Body of pancreas (tissue), 4 donors: ENCODE data around the gene CASP8. TPM values are rescaled to one million over a fixed set of nuclear protein-coding genes. Genes with fewer than 3 reads are reported as not detected.
"Not testable (repeated sequence)": the region's sequence is repeated elsewhere in the genome, so short reads cannot be mapped to it uniquely, and the experiment has no call there.

Source experiments
- ATAC-seq: fragments of 150-250 bp; one replicate; pipeline ENCODE4 v1.9.1; 2016
- DNase-seq, 4 donors: peaks; one replicate each; pipeline ENCODE4 v3.0.0-alpha.2; 2019
- H3K27ac ChIP-seq, 4 donors: fragments of 200-600 bp; sonication (generic); 1 replicate in 3 of 4; 2 replicates in 1 of 4; pipeline versions ENCODE4 v1.5.1 to v1.6.1; 2016 to 2019; ENCODE audit warnings: mild to moderate bottlenecking in 1 of 4, mixed read lengths in 1 of 4, moderate library complexity in 1 of 4
- H3K27me3 ChIP-seq, 2 donors: fragments of 200-600 bp; sonication (generic); one replicate each; pipeline ENCODE4 v1.6.0; 2016; ENCODE audit warnings: mild to moderate bottlenecking in 1 of 2
- H3K36me3 ChIP-seq, 2 donors: fragments of 200-600 bp; sonication (generic); replicated peaks in 1 of 2; 2 replicates each; pipeline ENCODE4 v1.5.1; 2016; ENCODE audit warnings: low read depth in 2 of 2; ENCODE audit not compliant: insufficient read depth in 1 of 2
- H3K4me1 ChIP-seq: fragments of 200-600 bp; sonication (generic); one replicate; pipeline ENCODE4 v1.6.0; 2016
- H3K4me3 ChIP-seq, 2 donors: fragments of 200-600 bp; sonication (generic); 1 replicate in 1 of 2; 2 replicates in 1 of 2; pipeline ENCODE4 v1.5.1; 2016 to 2019
- H3K9me3 ChIP-seq, 3 donors: fragments of 200-600 bp; sonication (generic); 1 replicate in 2 of 3; 2 replicates in 1 of 3; pipeline ENCODE4 v1.5.1; 2016
- POLR2A ChIP-seq, 3 donors: fragments of 450-650 bp; IDR thresholded peaks; one replicate each; pipeline ENCODE4 v1.6.1; 2016; ENCODE audit warnings: antibody characterized with exemption in 3 of 3, mild to moderate bottlenecking in 2 of 3
- WGBS, 2 donors: methylation state at CpG; one replicate each; pipeline ENCODE4 v1.1.5; 2017; 5-methylcytosine and 5-hydroxymethylcytosine counted together
- intact Hi-C: fragments of 100-400 bp; cut with DNase I; formaldehyde crosslinking; loops from one replicate; pipeline ENCODE4 v1.15.1; 2023
- total RNA-seq, 2 donors: library from RNA; depleted of rRNA; stranded (reverse); fragments of >200 nt; gene quantifications; one replicate each; pipeline ENCODE4 v1.1.0, GENCODE V29; 2016
- TF ChIP-seq, protein P1 (sequence below), 7 experiments: fragments of 450-650 bp in 4 of 7; fragments of 200-600 bp in 3 of 7; sonication (generic) in 3 of 7; IDR thresholded peaks; one replicate each; pipeline ENCODE4 v1.5.1; 2016 to 2019; ENCODE audit warnings: antibody characterized with exemption in 7 of 7

Gene CASP8
- total RNA-seq, 2 donors from 2014 or later: 13.2 to 161 TPM

DNA sequence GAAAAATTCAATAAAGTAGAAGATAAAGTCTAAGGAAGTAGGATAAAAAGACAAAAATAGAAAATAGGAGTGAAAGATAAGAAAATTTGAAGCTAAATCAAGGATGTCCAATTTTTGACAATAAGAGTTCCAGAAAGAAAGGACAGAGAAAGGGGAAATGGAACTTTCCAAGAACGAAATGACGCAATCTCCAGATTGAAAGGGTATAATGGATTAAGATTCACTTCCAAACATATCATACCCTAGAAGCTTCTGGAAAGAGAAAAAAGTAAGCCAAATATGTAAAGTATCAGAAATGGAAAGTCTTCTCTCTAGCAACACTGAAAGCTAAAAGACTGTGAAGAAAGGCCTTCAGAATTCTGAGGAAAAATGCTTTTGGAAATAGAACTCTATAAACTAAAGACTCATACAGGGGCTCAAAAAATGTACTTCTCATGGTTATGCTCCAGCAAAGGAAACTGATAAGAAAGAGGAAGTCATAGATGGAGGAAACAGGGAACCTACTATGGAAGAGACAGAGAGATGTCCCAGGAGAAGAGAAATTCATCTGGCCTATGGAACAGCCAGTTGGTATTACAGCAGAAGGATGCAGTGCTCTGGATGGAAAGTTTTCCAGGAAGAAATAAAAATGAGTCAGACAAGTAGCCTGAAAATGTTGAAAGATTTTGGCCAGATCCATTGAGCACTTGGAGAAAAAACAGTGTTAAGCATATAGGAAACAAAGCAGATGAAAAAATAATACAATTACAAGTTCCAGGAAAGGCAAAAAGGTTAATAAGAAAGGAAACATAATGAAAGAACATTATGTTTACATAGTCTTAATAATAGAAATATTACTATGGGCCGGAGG is 20.1 kb downstream of the CASP8 start:
- H3K27me3 ChIP-seq: no peaks in the 10 kb centered on the region
- intact Hi-C loops: no loop called here
- peaks cover 0 to 7% of the 10 kb centered on the region in 2 donors for H3K36me3 ChIP-seq
- no peak overlapping the region for H3K4me3 ChIP-seq
- 91 to 96% methylated on average over 3 of the region's 3 CpGs for WGBS, 2 donors
- no peaks in the 10 kb centered on the region for H3K4me1 ChIP-seq
- H3K27ac ChIP-seq: no peak overlapping the region
- no peak for TF ChIP-seq POLR2A (IDR thresholded peaks at IDR 0.05)
- TF ChIP-seq, protein P1, sequence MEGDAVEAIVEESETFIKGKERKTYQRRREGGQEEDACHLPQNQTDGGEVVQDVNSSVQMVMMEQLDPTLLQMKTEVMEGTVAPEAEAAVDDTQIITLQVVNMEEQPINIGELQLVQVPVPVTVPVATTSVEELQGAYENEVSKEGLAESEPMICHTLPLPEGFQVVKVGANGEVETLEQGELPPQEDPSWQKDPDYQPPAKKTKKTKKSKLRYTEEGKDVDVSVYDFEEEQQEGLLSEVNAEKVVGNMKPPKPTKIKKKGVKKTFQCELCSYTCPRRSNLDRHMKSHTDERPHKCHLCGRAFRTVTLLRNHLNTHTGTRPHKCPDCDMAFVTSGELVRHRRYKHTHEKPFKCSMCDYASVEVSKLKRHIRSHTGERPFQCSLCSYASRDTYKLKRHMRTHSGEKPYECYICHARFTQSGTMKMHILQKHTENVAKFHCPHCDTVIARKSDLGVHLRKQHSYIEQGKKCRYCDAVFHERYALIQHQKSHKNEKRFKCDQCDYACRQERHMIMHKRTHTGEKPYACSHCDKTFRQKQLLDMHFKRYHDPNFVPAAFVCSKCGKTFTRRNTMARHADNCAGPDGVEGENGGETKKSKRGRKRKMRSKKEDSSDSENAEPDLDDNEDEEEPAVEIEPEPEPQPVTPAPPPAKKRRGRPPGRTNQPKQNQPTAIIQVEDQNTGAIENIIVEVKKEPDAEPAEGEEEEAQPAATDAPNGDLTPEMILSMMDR (IDR thresholded peaks at IDR 0.05): no peak
- H3K9me3 ChIP-seq: no peaks in the 10 kb centered on the region
- ATAC-seq (no peak), DNase-seq (no peak)

DNA sequence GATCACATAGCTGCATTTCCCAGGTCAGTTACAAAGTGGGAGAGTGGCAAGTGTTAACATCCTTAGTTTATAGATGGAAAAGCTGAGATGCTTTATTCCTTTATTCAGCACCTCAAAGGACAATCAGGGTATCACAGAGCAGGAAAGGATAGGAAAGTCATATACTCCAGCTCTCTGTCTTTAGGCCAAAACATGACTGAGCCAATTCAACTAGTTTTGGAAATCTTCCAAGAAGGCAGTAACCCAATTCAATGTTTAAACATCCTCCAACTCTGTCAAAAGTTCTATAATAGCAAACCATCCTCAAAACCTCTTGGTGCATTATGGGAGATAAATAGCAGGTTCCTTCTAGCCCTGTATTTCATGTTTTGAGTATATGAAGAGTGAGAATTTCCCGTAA is 25.2 kb downstream of the CASP8 start:
- H3K4me3 ChIP-seq: no peak overlapping the region
- H3K4me1 ChIP-seq: no peaks in the 10 kb centered on the region
- ATAC-seq (no peak), DNase-seq (no peak)
- no peak overlapping the region for H3K27ac ChIP-seq
- TF ChIP-seq POLR2A (IDR thresholded peaks at IDR 0.05): no peak
- TF ChIP-seq, protein P1 (IDR thresholded peaks at IDR 0.05): no peak
- no peaks in the 10 kb centered on the region for H3K9me3 ChIP-seq
- intact Hi-C loops: no loop called here
- peaks cover 5 to 7% of the 10 kb centered on the region in 2 donors for H3K36me3 ChIP-seq
- 94 to 100% methylated on average over 1 of the region's 1 CpG for WGBS, 2 donors
- H3K27me3 ChIP-seq: no peaks in the 10 kb centered on the region

DNA sequence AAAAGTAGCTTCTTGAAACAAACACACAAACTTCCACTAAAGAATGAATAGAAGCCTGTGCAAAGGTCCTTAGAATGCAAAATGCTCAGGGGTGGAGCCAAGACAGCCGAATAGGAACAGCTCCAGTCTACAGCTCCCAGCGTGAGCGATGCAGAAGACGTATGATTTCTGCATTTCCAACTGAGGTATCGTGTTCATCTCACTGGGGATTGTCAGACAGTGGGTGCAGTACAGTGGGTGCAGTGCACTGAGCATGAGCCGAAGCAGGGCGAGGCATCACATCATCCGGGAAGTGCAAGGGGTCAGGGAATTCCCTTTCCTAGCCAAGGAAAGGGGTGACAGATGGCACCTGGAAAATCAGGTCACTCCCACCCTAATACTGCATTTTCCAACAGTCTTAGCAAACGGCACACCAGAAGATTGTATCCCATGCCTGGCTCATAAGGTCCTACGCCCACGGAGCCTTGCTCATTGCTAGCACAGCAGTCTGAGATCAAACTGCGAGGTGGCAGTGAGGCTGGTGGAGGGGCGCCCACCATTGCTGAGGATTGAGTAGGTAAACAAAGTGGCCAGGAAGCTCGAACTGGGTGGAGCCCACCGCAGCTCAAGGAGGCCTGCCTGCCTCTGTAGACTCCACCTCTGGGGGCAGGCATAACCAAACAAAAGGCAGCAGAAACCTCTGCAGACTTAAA is 30.3 kb downstream of the CASP8 start:
- H3K4me1 ChIP-seq, H3K27me3 ChIP-seq, H3K27ac ChIP-seq, H3K4me3 ChIP-seq, H3K9me3 ChIP-seq, intact Hi-C loops, DNase-seq, H3K36me3 ChIP-seq, ATAC-seq: not testable (repeated sequence)
- WGBS, 2 donors: 84 to 94% methylated on average over 11 to 15 of the region's 15 CpGs

DNA sequence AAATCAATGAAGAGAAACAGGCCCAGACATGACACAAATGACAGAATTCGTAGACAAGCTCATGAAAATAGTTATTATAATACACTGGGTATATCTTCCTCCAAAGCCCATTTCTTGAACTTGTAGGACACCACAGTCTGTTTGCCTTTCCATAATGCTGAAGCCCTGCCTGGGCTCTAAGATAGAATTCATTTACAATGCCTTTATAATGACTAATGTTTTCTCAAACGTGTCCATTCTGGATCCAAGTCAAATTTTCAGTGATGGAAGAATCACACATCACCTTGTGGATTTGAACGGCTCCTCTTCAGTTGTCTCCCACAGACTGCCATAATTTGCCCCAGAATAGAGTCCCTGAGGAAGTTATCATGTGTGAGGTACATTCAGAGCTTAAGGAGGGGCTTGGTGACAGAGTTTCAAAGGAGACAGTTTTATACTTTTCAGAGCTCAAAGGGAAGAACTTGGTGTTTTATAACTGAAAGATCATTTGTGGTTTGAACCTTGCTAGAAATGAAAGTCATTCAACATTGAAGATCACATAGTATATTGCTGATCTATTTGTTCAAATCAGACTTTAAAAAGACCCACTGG is 38.2 kb downstream of the CASP8 start:
- Histone ChIP-seq H3K27ac (no peak overlapping the region), H3K36me3 (no peaks in the 10 kb centered on the region), H3K4me3 (no peak overlapping the region), H3K27me3 (no peaks in the 10 kb centered on the region), H3K4me1 (no peaks in the 10 kb centered on the region), H3K9me3 (no peaks in the 10 kb centered on the region)
- no peak for ATAC-seq
- no peak for DNase-seq
- 27 to 53% methylated on average over 3 of the region's 3 CpGs for WGBS, 2 donors
- intact Hi-C loops: no loop called here
- TF ChIP-seq, protein P1 (IDR thresholded peaks at IDR 0.05): no peak
- TF ChIP-seq POLR2A (IDR thresholded peaks at IDR 0.05): no peak

DNA sequence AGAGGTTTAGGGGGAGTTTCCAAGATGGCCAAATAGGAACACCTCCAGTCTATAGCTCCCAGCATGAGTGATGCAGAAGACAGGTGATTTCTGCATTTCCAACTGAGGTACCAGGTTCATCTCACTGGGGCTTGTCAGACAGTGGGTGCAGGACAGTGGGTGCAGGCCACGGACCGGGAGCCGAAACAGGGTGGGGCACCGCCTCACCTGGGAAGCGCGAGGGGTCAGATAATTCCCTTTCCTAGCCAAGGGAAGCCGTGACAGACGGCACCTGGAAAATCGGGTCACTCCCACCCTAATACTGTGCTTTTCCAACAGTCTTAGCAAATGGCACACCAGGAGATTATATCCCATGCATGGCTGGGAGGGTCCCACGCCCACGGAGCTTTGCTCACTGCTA is 39.6 kb downstream of the CASP8 start:
- H3K36me3 ChIP-seq, H3K9me3 ChIP-seq, H3K4me1 ChIP-seq, H3K27ac ChIP-seq, H3K27me3 ChIP-seq, ATAC-seq, H3K4me3 ChIP-seq, intact Hi-C loops, DNase-seq: not testable (repeated sequence)
- 86 to 96% methylated on average over 11 of the region's 11 CpGs for WGBS, 2 donors
